ENCODE data around the gene CASZ1.

CASZ1 gene

DNA sequence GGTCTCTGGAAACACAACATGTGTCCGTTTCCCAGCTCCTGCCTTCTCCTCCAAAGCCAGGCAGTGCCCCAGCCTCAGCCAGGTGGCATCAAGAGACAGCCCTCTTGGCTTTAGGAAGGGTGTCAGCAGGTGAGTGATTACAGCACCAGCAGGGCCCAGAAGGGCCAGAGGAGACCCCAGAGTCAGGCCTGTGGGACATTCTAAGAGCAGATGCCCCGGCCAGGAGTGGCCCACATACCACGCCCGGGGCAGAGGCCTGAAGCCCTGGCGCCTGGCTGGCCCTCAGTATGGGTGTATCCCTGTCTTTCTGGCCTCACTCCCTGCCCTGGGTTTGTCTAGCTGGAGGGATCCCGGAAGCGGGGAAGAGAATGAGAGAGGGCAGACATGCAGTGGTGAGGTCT is 109.2 kb downstream of the CASZ1 start:
- Mint-ChIP-seq H3K27ac (no peak overlapping the region), H3K4me1 (peaks cover 10% of the 10 kb centered on the region), H3K4me3 (no peak overlapping the region), H3K9me3 (no peaks in the 10 kb centered on the region), H3K27me3 (no peaks in the 10 kb centered on the region), H3K36me3 (ENCODE audit: low read depth) (no peaks in the 10 kb centered on the region)
- ATAC-seq (no peak), DNase-seq (no peak)

DNA sequence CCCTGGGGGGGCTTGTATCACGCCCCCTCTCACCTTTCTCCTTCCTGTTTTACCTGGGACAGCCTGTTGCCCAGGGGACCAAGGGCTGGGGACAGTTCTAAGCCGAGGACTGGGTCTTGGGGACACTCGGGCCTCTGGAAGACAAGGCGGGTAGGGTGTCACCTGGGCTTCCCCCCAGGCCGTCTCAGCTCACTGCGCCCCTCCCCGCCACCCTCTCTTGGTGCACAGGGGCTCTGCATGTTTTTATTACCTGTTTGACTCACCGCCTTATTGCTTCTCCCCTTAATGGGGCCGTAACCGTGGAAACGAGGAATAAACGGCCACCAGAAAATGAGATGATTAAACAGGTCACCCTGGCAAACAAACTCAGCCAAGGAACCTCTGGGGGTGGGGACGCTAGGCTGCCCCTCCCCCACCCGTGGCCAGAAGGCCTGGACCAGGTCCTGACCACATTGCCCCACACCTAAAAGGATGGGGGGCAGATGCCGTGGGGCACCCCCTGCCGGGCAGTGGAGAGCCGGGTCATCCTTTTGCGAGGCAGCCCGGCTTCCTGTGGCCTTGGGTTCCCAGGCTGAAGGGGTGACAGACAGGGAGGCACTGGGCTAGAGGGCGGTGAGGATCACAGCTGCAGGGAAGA is 109.9 kb downstream of the CASZ1 start:
- Mint-ChIP-seq H3K9me3 (no peaks in the 10 kb centered on the region), H3K4me3 (no peak overlapping the region)

DNA sequence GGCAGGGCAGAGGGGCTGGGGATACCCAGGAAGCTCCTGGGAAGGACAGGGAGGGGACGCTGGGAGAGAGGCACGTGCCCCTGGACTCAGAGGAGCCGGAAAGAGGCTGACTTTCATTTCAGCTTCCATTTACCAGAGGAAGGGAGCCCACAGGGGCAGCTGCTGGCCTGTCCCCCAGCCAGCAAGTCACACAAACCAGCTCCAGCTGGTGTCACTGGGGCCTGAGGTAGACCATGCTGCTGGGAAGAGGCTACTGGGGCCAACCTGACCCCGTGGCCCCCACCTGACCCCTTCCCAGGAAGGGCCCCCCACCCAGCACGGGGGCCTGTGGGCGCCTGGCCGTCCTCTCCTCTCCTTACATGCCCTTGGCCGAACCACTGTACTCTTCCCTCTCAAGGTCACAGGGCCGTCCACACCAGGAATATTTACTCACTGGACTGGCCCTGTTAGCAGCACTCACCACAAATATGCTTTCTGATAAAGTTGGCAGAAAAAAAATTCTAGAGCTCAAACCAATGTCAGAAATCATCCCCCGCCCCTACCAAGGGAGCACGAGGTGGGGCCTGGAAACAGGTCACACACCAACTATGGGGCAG is 110.5 kb downstream of the CASZ1 start:
- DNase-seq (no peak), ATAC-seq (no peak)
- H3K27ac Mint-ChIP-seq = no peak overlapping the region
- H3K4me3 Mint-ChIP-seq = no peak overlapping the region
- H3K9me3 Mint-ChIP-seq = no peaks in the 10 kb centered on the region
- H3K4me1 Mint-ChIP-seq = peaks cover 2% of the 10 kb centered on the region
- no peaks in the 10 kb centered on the region for H3K27me3 Mint-ChIP-seq
- H3K36me3 Mint-ChIP-seq (ENCODE audit: low read depth) = no peaks in the 10 kb centered on the region

More for the DNA sequence above, 109.9 kb downstream of the CASZ1 start:
- H3K27ac Mint-ChIP-seq = no peak overlapping the region
- no peaks in the 10 kb centered on the region for H3K36me3 Mint-ChIP-seq (ENCODE audit: low read depth)
- DNase-seq (no peak), ATAC-seq (no peak)
- no peaks in the 10 kb centered on the region for H3K27me3 Mint-ChIP-seq
- peaks cover 3% of the 10 kb centered on the region for H3K4me1 Mint-ChIP-seq

DNA sequence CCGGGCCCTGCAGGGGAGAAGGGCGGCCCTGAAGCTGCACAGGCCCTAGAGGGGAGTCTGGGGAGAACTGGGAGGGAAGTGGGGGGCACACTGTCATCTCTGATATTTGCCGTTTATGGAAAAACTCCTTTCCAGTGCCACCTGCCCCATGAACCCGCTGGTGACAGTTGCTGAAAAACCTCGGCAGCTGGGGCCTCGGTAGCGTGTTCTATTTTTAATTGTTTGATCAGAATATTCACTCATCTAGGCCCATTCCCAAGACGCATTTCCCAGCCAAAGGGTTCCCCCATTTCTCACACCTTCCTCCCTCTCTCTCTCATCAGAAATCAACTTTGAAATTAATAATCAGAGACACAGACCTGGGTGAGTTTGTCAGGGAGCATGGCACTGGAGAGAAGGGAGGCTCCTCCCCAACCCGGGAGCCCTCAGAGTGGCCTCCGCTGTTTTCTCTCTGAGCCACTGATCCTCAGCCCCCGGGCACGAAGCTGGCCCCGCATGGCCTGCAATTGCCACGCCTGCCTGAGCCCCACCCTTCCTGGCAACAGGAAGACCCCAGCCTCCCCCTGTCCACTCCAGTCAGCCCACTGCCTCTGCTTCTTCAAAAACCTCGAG is 111.1 kb downstream of the CASZ1 start:
- no peak overlapping the region for H3K27ac Mint-ChIP-seq
- no peaks in the 10 kb centered on the region for H3K27me3 Mint-ChIP-seq
- no peaks in the 10 kb centered on the region for H3K9me3 Mint-ChIP-seq
- no peaks in the 10 kb centered on the region for H3K36me3 Mint-ChIP-seq (ENCODE audit: low read depth)
- H3K4me3 Mint-ChIP-seq = no peak overlapping the region
- ATAC-seq (no peak), DNase-seq (no peak)
- H3K4me1 Mint-ChIP-seq = peaks cover 2% of the 10 kb centered on the region

DNA sequence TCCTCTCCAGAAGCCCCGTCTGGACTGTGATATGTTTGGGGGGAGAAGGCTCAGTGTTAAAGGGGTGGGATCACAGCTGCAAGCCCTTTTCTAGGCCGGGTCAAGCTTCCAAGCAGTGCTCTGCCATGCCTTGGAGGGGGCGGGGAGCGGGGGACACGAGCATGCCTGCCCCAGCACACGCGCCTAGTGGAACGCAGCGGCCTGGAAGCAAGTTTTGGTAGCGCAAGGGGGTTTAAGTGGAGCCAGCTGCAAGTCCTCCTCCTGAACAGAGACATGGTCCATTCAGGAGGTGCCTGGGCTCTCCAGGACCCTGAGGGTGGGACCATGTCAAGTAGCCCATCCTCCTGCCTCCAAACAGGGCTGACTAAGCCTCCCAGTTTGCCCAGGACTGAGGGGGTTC is 112.2 kb downstream of the CASZ1 start:
- no peak for ATAC-seq
- Mint-ChIP-seq H3K4me1 (peaks cover 2% of the 10 kb centered on the region), H3K9me3 (no peaks in the 10 kb centered on the region), H3K36me3 (ENCODE audit: low read depth) (no peaks in the 10 kb centered on the region), H3K4me3 (no peak overlapping the region), H3K27me3 (no peaks in the 10 kb centered on the region), H3K27ac (no peak overlapping the region)
- no peak for DNase-seq

DNA sequence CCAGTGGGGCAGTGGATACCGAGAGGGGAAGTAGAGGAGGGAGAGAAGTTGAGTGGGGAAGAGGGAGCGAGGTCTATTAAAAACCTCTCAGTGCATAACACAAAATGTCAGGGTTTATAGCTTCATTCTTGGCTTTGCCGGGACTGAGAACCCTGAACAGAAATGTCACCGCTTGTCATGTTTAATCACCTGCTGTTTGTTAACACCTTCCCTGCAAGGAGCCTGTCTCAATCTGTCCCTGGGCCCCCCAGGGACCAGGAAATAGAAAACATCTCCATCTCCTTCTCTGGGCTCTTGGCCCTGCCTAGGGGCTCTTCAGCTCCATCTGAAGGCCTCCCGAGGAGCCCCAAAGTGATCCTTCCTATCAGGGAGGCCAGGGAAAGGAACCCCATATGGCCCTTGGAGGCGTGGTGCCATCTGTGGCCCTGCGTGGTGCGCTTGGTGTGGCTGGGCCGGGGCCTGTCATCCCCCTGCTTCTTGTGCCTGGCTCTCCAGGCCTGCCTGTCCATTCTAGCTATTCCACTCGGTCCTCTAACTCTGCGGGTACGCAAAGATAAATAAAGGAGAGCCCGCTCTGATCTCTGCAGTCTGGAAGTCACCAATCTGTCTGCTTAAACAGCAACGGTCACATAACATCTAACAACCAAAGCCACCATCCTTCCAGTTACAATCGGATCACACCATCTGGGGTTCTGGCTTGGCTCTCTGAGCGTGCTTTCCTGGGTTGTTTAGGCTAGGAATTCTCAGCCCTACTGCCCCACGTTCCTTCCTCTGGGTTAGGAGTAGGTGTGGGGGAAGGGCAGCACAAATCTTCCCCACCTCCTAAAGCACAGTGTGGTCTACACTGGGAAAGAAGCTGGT is 113.8 kb downstream of the CASZ1 start:
- Mint-ChIP-seq H3K36me3 (ENCODE audit: low read depth) (no peaks in the 10 kb centered on the region), H3K27ac (no peak overlapping the region), H3K27me3 (no peaks in the 10 kb centered on the region), H3K9me3 (no peaks in the 10 kb centered on the region), H3K4me1 (peaks cover 2% of the 10 kb centered on the region), H3K4me3 (no peak overlapping the region)
- DNase-seq (no peak), ATAC-seq (no peak)

DNA sequence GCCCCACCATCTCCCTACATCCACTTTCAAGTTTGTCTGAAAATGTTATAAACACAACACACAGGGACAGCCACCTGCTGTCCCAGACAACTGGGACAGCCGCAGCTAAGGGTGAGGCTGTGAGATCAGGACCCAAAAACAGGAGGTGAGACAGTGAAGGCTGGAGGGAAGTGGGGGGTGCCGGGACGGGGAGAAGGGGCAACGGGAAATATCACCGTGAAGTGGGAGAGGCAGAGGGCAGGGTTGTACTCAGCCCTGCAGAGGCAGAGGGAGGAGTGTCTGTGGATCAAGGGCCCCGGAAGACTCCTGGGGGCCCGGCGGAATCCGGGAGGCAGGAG is 114.4 kb downstream of the CASZ1 start:
- no peak overlapping the region for H3K27ac Mint-ChIP-seq
- peaks cover 2% of the 10 kb centered on the region for H3K4me1 Mint-ChIP-seq
- ATAC-seq = no peak
- no peak for DNase-seq
- no peaks in the 10 kb centered on the region for H3K9me3 Mint-ChIP-seq
- no peak overlapping the region for H3K4me3 Mint-ChIP-seq
- no peaks in the 10 kb centered on the region for H3K36me3 Mint-ChIP-seq (ENCODE audit: low read depth)
- H3K27me3 Mint-ChIP-seq = no peaks in the 10 kb centered on the region

DNA sequence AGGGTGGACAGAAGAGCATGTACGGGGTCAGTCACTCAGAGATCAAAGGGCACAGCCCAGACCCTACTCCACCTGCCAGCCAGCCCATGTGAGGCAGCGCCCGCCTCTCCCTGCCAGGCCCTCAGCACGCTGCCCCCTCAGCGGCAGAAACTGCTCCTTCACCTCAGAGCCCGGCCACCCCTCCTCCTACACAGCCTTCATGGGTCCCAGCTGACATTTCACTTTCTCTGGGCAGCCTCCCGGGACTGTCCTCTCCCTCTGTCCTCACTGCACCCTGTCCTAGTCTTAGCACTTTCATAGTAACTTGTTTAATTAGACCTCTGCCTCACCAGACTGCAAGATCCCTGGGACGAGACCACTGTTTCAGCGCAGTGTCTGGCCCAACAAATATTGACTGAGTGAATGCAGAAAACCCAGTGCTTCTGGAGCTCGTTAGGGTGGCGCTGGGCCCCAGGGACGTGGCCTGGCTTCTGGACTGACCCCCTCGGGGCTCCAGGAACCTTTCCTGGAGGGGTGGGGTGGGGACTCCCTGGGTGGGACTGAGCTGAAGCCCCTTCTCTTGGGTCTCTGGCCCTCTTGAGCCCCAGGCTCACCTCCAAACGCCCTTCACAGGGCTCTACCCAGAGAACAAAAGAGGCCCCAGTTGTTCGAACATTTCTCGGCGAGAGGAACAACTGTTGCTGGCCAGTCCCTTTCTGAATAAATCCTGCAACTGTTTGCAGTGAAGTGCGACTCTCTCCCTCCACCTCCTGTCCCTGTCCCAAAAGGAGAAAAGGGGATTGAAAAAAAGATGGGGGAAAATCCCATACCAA is 114.9 kb downstream of the CASZ1 start:
- no peak overlapping the region for H3K4me3 Mint-ChIP-seq
- DNase-seq = no peak
- H3K36me3 Mint-ChIP-seq (ENCODE audit: low read depth) = no peaks in the 10 kb centered on the region
- H3K9me3 Mint-ChIP-seq = no peaks in the 10 kb centered on the region
- H3K27ac Mint-ChIP-seq = no peak overlapping the region
- ATAC-seq = no peak
- H3K4me1 Mint-ChIP-seq = peaks cover 2% of the 10 kb centered on the region
- H3K27me3 Mint-ChIP-seq = no peaks in the 10 kb centered on the region

DNA sequence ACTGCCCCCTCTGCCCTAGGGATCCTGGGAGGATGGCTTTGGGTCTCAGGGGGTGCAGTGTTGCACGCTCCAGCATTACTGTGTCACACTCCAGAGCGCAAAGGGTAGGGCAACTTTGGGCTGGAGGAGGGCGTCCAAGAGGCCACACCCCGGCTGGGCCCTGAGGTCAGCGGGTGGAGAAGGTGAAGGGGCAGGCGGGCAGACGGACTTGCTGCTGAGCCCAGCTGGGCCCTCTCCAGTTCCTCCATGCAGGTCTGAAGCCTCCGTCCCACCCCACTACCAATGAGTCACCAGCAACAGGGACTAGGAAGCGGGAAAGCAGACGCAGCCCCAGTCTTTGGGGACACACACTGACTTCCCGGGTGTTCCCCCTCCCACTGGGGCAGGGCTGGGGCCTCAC is 116.0 kb downstream of the CASZ1 start:
- Mint-ChIP-seq H3K4me1 (peaks cover 2% of the 10 kb centered on the region), H3K36me3 (ENCODE audit: low read depth) (no peaks in the 10 kb centered on the region), H3K9me3 (no peaks in the 10 kb centered on the region), H3K4me3 (no peak overlapping the region), H3K27ac (no peak overlapping the region), H3K27me3 (no peaks in the 10 kb centered on the region)
- no peak for ATAC-seq
- no peak for DNase-seq

DNA sequence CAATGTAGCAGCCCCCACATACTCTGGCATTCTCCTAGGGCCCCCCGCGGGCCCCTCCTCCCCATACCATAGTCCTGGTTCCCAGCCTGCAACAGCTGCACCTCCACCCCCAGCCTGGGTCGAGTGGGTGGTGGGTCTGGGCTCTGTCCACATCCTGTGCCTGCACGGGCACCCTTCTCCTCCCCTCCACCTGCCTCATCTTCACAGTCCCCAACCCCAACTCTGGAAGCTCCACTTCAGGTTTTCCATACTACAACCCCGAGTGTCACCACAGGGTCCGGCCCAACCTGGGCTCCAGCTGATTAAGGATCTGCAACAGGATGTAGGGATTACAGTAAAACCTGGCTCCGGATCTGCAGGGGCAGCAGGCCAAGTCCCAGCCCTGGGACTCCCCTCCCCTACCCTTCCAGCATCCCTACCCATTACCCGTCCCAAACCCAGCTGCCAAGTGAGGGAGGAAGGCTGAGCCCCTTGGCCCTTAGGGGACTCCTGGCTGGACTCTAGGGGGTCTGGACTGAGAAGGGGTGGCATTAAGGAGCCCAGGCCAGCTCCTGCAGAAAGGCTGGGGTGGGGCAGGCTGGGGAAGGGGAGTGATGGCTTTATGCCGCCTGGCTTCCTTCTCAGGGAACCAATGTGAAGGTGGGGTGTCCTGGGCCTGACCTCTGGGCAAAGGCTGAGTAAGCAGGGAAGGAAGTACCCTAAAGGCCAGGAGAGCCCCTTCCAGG is 116.8 kb downstream of the CASZ1 start:
- H3K36me3 Mint-ChIP-seq (ENCODE audit: low read depth) = no peaks in the 10 kb centered on the region
- H3K27me3 Mint-ChIP-seq = no peaks in the 10 kb centered on the region
- ATAC-seq (no peak), DNase-seq (no peak)
- H3K4me1 Mint-ChIP-seq = peaks cover 2% of the 10 kb centered on the region
- no peak overlapping the region for H3K4me3 Mint-ChIP-seq
- H3K27ac Mint-ChIP-seq = no peak overlapping the region
- H3K9me3 Mint-ChIP-seq = no peaks in the 10 kb centered on the region

DNA sequence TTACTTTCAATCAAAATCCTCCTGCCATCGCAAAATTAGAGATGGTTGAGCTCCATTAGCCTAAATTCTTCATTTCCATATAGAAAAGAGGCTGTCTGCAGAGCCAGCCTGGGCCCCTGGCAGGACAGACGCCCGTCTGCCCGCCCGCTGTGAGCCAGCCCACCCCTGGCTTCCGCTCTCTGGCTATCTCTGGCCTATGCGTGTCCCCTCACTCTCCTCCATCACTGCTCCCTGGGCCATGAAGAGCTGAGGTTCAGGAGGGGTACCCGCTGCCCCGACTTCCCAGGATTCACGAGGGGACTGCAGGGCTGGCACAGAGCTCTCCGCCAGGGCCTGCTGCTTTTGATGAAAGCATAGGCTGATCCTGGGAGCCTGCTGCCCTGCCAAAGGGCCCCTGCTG is 117.6 kb downstream of the CASZ1 start:
- no peaks in the 10 kb centered on the region for H3K36me3 Mint-ChIP-seq (ENCODE audit: low read depth)
- DNase-seq (no peak), ATAC-seq (no peak)
- H3K9me3 Mint-ChIP-seq = no peaks in the 10 kb centered on the region
- peaks cover 2% of the 10 kb centered on the region for H3K4me1 Mint-ChIP-seq
- no peak overlapping the region for H3K27ac Mint-ChIP-seq
- H3K4me3 Mint-ChIP-seq = no peak overlapping the region
- no peaks in the 10 kb centered on the region for H3K27me3 Mint-ChIP-seq

DNA sequence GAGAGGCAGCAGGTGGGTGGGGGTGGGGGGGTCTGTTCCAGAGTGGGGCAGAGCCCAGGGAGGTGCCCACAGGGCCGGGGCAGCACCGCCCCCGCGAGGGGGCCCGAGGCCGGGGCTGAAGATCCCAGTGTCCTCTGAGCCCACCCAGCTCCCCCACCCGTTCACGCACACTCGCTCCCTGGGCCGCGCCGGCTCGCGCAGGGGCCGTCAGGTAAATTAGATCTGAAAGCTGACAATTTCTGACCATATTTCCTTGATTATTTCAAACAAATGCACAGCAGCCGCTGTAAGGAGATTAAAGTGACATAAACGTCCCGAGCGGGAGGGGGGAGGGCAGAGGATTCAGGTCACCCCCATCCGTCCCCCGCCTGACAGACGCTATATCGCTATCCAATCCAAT is 118.0 kb downstream of the CASZ1 start:
- Mint-ChIP-seq H3K27ac (no peak overlapping the region), H3K4me3 (no peak overlapping the region), H3K36me3 (ENCODE audit: low read depth) (no peaks in the 10 kb centered on the region), H3K27me3 (no peaks in the 10 kb centered on the region), H3K9me3 (no peaks in the 10 kb centered on the region), H3K4me1 (peaks cover 2% of the 10 kb centered on the region)
- ATAC-seq = no peak
- DNase-seq = no peak

DNA sequence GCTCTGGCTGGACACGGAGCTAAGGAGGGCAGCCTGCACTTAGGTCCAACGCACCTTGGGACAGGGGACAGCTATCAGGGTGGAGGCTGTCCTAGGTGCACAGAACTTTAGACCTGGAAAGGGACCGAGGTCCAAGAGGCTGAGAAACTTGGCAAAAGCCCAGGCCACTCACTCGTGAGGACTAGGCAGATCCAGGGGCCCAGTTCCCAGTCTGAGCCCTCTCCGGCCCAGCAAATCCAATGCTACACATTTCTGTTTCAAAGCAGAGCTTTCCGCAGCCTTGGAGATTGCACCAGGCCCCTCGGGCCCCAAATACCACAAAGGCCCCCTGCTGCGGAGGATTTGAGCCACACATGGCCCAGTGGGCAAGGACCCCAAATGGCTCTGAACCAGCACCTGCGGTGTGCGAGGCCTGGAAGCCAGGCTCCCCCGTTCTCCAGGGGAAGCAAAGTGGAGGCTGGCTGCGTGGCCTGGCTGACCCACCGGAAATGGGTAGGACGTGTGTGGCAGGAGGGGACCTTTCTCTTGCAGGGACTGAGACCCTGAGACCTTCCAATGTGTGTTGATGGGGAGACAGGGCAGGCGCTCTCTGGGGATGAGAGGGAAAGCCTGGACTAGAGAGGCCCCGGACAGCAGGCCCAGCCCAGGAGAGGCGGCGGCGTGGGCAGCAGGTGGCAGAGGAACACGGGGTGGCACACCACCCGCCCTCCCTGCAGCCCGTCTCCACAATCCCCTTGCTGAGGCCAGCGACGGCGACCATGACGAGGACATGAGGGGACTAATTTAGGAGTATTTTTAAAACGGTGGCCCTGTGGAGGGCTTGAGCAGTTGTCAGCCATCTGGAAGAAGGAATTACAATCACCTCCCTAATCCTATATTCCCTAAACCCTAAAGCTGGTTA is 118.7 kb downstream of the CASZ1 start:
- no peaks in the 10 kb centered on the region for H3K36me3 Mint-ChIP-seq (ENCODE audit: low read depth)
- no peak for ATAC-seq
- H3K27ac Mint-ChIP-seq = no peak overlapping the region
- H3K9me3 Mint-ChIP-seq = no peaks in the 10 kb centered on the region
- no peaks in the 10 kb centered on the region for H3K27me3 Mint-ChIP-seq
- no peak for DNase-seq
- no peak overlapping the region for H3K4me3 Mint-ChIP-seq
- peaks cover 2% of the 10 kb centered on the region for H3K4me1 Mint-ChIP-seq

All from activated naive CD8-positive, alpha-beta T cell treated with anti-CD3 and anti-CD28 coated beads, Interleukin-2, amount 50 U/mL, for 24 hours (primary cell).